Neural progenitor cell (in vitro differentiated cells): Measurements from ENCODE around the gene MFAP5. TPM values are rescaled to one million over a fixed set of nuclear protein-coding genes. Genes with fewer than 3 reads are reported as not detected.

Source experiments
- DNase-seq: peaks from one replicate; pipeline ENCODE4 v3.0.0-alpha.2; 2016; ENCODE audit warnings: low spot score
- H2AFZ ChIP-seq: fragments of 200-600 bp; sonication (generic); replicated peaks from 2 replicates; pipeline ENCODE4 v1.6.1; 2016; ENCODE audit warnings: antibody characterized with exemption
- H3F3A ChIP-seq: fragments of 200-600 bp; sonication (generic); 2 replicates; pipeline ENCODE4 v1.6.1; 2016; ENCODE audit warnings: antibody characterized with exemption, low read depth
- H3K27ac ChIP-seq: fragments of 200-600 bp; sonication (generic); 2 replicates; pipeline ENCODE4 v1.5.1; 2016; ENCODE audit warnings: mild to moderate bottlenecking
- H3K27me3 ChIP-seq: fragments of 200-600 bp; sonication (generic); 2 replicates; pipeline ENCODE4 v1.6.1; 2016; ENCODE audit warnings: mild to moderate bottlenecking, moderate library complexity
- H3K36me3 ChIP-seq: fragments of 200-600 bp; sonication (generic); 2 replicates; pipeline ENCODE4 v1.5.1; 2016
- H3K4me1 ChIP-seq: fragments of 200-600 bp; sonication (generic); 2 replicates; pipeline ENCODE4 v1.6.1; 2016; ENCODE audit warnings: mixed run types
- H3K4me2 ChIP-seq: fragments of 200-600 bp; sonication (generic); 2 replicates; pipeline ENCODE4 v1.6.1; 2016
- H3K4me3 ChIP-seq: fragments of 200-600 bp; sonication (generic); 2 replicates; pipeline ENCODE4 v1.5.1; 2016
- H3K79me2 ChIP-seq: fragments of 200-600 bp; sonication (generic); 2 replicates; pipeline ENCODE4 v1.6.1; 2016; ENCODE audit warnings: low read depth
- H3K9ac ChIP-seq: fragments of 200-600 bp; sonication (generic); 2 replicates; pipeline ENCODE4 v1.6.1; 2016
- H3K9me3 ChIP-seq: fragments of 200-600 bp; sonication (generic); 2 replicates; pipeline ENCODE4 v1.5.1; 2016; ENCODE audit warnings: low read depth
- H4K20me1 ChIP-seq: fragments of 200-600 bp; sonication (generic); 2 replicates; pipeline ENCODE4 v1.6.1; 2016; ENCODE audit warnings: low read depth
- H3K27ac Mint-ChIP-seq: 3 replicates; pipeline ENCODE4 v1.8.0; 2021; ENCODE audit warnings: mixed read lengths
- H3K27me3 Mint-ChIP-seq: 2 replicates; pipeline ENCODE4 v1.8.0; 2022; ENCODE audit warnings: low read depth, mild to moderate bottlenecking, inconsistent platforms, moderate library complexity, mixed read lengths; ENCODE audit not compliant: insufficient read depth
- H3K36me3 Mint-ChIP-seq: 3 replicates; pipeline ENCODE4 v1.8.0; 2021; ENCODE audit warnings: mixed read lengths
- H3K4me1 Mint-ChIP-seq: 3 replicates; pipeline ENCODE4 v1.8.0; 2021; ENCODE audit warnings: mixed read lengths
- H3K4me3 Mint-ChIP-seq: 3 replicates; pipeline ENCODE4 v1.8.0; 2021; ENCODE audit warnings: mild to moderate bottlenecking, moderate library complexity, mixed read lengths
- H3K9me3 Mint-ChIP-seq: 3 replicates; pipeline ENCODE4 v1.8.0; 2020; ENCODE audit warnings: mixed read lengths
- EZH2 ChIP-seq: fragments of 200-600 bp; sonication (generic); IDR thresholded peaks from 2 replicates; pipeline ENCODE4 v1.6.1; 2017; ENCODE audit warnings: antibody characterized with exemption, mild to moderate bottlenecking, moderate library complexity
- EZH2phosphoT487 ChIP-seq: fragments of 200-600 bp; sonication (generic); IDR thresholded peaks from 2 replicates; pipeline ENCODE4 v1.6.1; 2017; ENCODE audit warnings: antibody characterized with exemption
- total RNA-seq: library from RNA; depleted of rRNA; stranded (reverse); fragments of >200 nt; gene quantifications from 2 replicates; pipeline ENCODE4 v1.2.3, GENCODE V29; 2015; ENCODE audit warnings: low replicate concordance
- TF ChIP-seq, protein P1 (sequence below): fragments of 200-600 bp; sonication (generic); IDR thresholded peaks from 2 replicates; pipeline ENCODE4 v1.5.1; 2017; ENCODE audit warnings: antibody characterized with exemption, mild to moderate bottlenecking

The MFAP5 gene
- total RNA-seq, 1 donor from 2014 or later, result not detected

- no peaks in the 10 kb centered on the region for H3K79me2 ChIP-seq
- no peaks in the 10 kb centered on the region for H3K9me3 ChIP-seq
- no peak for TF ChIP-seq EZH2phosphoT487
- no peak for TF ChIP-seq EZH2
- TF ChIP-seq, protein P1, sequence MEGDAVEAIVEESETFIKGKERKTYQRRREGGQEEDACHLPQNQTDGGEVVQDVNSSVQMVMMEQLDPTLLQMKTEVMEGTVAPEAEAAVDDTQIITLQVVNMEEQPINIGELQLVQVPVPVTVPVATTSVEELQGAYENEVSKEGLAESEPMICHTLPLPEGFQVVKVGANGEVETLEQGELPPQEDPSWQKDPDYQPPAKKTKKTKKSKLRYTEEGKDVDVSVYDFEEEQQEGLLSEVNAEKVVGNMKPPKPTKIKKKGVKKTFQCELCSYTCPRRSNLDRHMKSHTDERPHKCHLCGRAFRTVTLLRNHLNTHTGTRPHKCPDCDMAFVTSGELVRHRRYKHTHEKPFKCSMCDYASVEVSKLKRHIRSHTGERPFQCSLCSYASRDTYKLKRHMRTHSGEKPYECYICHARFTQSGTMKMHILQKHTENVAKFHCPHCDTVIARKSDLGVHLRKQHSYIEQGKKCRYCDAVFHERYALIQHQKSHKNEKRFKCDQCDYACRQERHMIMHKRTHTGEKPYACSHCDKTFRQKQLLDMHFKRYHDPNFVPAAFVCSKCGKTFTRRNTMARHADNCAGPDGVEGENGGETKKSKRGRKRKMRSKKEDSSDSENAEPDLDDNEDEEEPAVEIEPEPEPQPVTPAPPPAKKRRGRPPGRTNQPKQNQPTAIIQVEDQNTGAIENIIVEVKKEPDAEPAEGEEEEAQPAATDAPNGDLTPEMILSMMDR, result no peak
- H3K27ac ChIP-seq, result no peak overlapping the region
- peaks cover 2% of the 10 kb centered on the region for H3K27me3 Mint-ChIP-seq
- H3K4me3 Mint-ChIP-seq, result no peak overlapping the region
- H2AFZ ChIP-seq, result no peak overlapping the region
- peaks cover 5% of the 10 kb centered on the region for H3F3A ChIP-seq
- H3K27ac Mint-ChIP-seq, result peak overlapping the region; percentile 46
- H3K4me3 ChIP-seq, result no peak overlapping the region
- H3K4me1 ChIP-seq, result peaks cover 4% of the 10 kb centered on the region
- H3K36me3 Mint-ChIP-seq, result no peaks in the 10 kb centered on the region
- DNase-seq, result no peak
- no peaks in the 10 kb centered on the region for H3K9me3 Mint-ChIP-seq
- H3K4me1 Mint-ChIP-seq, result peaks cover 2% of the 10 kb centered on the region
- no peak overlapping the region for H3K4me2 ChIP-seq
- H3K36me3 ChIP-seq, result no peaks in the 10 kb centered on the region
- H3K9ac ChIP-seq, result no peak overlapping the region
- no peaks in the 10 kb centered on the region for H3K27me3 ChIP-seq
- H4K20me1 ChIP-seq, result no peaks in the 10 kb centered on the region
Measured at GRCh38 chr12:8639936-8640335, 22.7 kb downstream of the MFAP5 start.

DNA sequence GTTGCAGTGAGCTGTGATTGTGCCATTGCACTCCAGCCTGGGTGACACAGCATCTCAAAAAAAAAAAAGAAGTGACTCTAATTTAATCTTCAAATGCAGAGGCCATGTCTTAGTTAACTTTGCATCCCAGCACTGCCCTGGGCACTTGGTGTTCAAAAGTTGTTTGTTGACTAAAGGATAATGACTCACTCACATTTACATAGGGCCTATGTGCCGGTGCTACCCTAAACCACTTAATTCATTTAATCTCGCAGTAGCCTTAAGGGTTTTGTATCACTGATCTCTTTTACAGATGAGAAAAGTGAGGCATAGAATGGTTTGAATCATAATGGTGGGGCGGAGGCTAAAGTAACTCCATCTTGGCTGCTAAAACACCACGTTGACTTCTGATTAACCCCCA lies 23.7 kb downstream of the MFAP5 start:
- Histone ChIP-seq H3K9ac (no peak overlapping the region), H3K27me3 (no peaks in the 10 kb centered on the region), H3F3A (peaks cover 5% of the 10 kb centered on the region), H3K4me2 (no peak overlapping the region), H4K20me1 (no peaks in the 10 kb centered on the region), H3K9me3 (no peaks in the 10 kb centered on the region), H3K4me1 (peaks cover 4% of the 10 kb centered on the region), H3K36me3 (no peaks in the 10 kb centered on the region), H2AFZ (no peak overlapping the region), H3K4me3 (no peak overlapping the region), H3K79me2 (no peaks in the 10 kb centered on the region), H3K27ac (no peak overlapping the region)
- TF ChIP-seq, protein P1, result no peak
- TF ChIP-seq EZH2phosphoT487 (no peak), EZH2 (no peak)
- Mint-ChIP-seq H3K4me1 (peaks cover 2% of the 10 kb centered on the region), H3K4me3 (no peak overlapping the region), H3K36me3 (no peaks in the 10 kb centered on the region), H3K27ac (no peak overlapping the region), H3K27me3 (peaks cover 2% of the 10 kb centered on the region), H3K9me3 (peaks cover 5% of the 10 kb centered on the region)
- no peak for DNase-seq

DNA sequence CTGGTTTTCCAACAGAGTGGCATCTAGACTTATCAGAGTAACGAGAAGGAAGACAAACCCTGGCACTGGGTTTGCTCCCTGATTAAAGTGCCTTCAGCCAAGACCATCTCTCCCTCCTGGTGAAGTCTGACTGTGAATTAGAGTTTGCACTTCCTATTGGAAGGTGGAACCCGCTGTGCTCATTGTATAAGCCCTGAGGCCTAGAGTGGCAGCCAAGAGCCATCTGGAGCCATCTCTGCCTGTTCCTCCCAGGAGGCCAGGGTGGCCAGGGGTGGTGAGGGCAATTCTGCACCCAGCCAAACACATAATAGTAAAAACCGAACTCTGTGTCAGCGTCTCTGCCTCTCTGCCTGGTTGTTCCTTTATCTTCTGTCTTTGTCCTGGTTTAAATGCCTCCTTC lies 25.0 kb downstream of the MFAP5 start:
- no peak overlapping the region for H3K27ac ChIP-seq
- H4K20me1 ChIP-seq, result no peaks in the 10 kb centered on the region
- H3K4me3 ChIP-seq, result no peak overlapping the region
- H3K9me3 ChIP-seq, result no peaks in the 10 kb centered on the region
- H3K27me3 ChIP-seq, result no peaks in the 10 kb centered on the region
- no peaks in the 10 kb centered on the region for H3K36me3 Mint-ChIP-seq
- H3K79me2 ChIP-seq, result no peaks in the 10 kb centered on the region
- H3K4me3 Mint-ChIP-seq, result no peak overlapping the region
- peaks cover 2% of the 10 kb centered on the region for H3K27me3 Mint-ChIP-seq
- TF ChIP-seq EZH2 (no peak), EZH2phosphoT487 (no peak)
- TF ChIP-seq, protein P1, result no peak
- H3K36me3 ChIP-seq, result no peaks in the 10 kb centered on the region
- peaks cover 5% of the 10 kb centered on the region for H3K9me3 Mint-ChIP-seq
- DNase-seq, result no peak
- peaks cover 4% of the 10 kb centered on the region for H3K4me1 ChIP-seq
- no peak overlapping the region for H3K4me2 ChIP-seq
- H3K9ac ChIP-seq, result no peak overlapping the region
- peaks cover 2% of the 10 kb centered on the region for H3K4me1 Mint-ChIP-seq
- H2AFZ ChIP-seq, result no peak overlapping the region
- peaks cover 5% of the 10 kb centered on the region for H3F3A ChIP-seq
- H3K27ac Mint-ChIP-seq, result no peak overlapping the region
